H1 (cell line): ENCODE measurements around the gene TJP3. TPM values are rescaled to one million over a fixed set of nuclear protein-coding genes. Genes with fewer than 3 reads are reported as not detected.

Experiments
- BACH1 ChIP-seq: IDR thresholded peaks from 2 replicates; pipeline ENCODE4 v1.6.1; 2012; ENCODE audit warnings: low read length, improper control_type of control experiment
- BCL11A ChIP-seq, 2 experiments: IDR thresholded peaks; one replicate each; pipeline ENCODE4 v1.6.1; 2011; ENCODE audit warnings: low read depth in 2 of 2, low read length in 2 of 2, mild to moderate bottlenecking in 2 of 2
- CHD7 ChIP-seq: fragments of 300-600 bp; sonication (generic); IDR thresholded peaks from 2 replicates; pipeline ENCODE4 v1.7.1; 2012; ENCODE audit warnings: low read length, moderate library complexity, mild to moderate bottlenecking, inconsistent platforms; ENCODE audit not compliant: insufficient replicate concordance
- JUND ChIP-seq: IDR thresholded peaks from 2 replicates; pipeline ENCODE4 v1.6.1; 2011; ENCODE audit warnings: mild to moderate bottlenecking, improper control_type of control experiment, low read length
- KDM1A ChIP-seq: fragments of 200-600, 300-600 bp; sonication (generic); IDR thresholded peaks from 2 replicates; pipeline ENCODE4 v1.7.1; 2016; ENCODE audit warnings: mild to moderate bottlenecking, low read length, borderline replicate concordance
- MAFK ChIP-seq: IDR thresholded peaks from 2 replicates; pipeline ENCODE4 v1.6.1; 2012; ENCODE audit warnings: low read depth, mild to moderate bottlenecking, improper control_type of control experiment, low read length
- RNF2 ChIP-seq: fragments of 200-900, 300-1000 bp; sonication (generic); IDR thresholded peaks from 2 replicates; pipeline ENCODE4 v1.7.1; 2016; ENCODE audit warnings: borderline replicate concordance, low read depth, mild to moderate bottlenecking, antibody characterized with exemption, low read length; ENCODE audit not compliant: poor library complexity, severe bottlenecking; ENCODE audit errors: missing control alignments
- SUZ12 ChIP-seq: fragments of 200-600 bp; sonication (generic); IDR thresholded peaks from 2 replicates; pipeline ENCODE4 v1.6.1; 2012; ENCODE audit warnings: mild to moderate bottlenecking, inconsistent platforms, low read length, moderate library complexity, mixed read lengths
- TAF1 ChIP-seq: IDR thresholded peaks from 2 replicates; pipeline ENCODE4 v1.6.1; 2011; ENCODE audit warnings: mild to moderate bottlenecking, low read depth, low read length
- polyA plus RNA-seq, 7 experiments: library from polyadenylated mRNA; depleted of rRNA in 3 of 7; stranded (reverse) in 5 of 7; unstranded in 2 of 7; fragments of >200 nt in 5 of 7; fragments of 200-250 nt in 2 of 7; gene quantifications; 1 replicate in 5 of 7; 2 replicates in 1 of 7; 4 replicates in 1 of 7; pipeline versions ENCODE4 v1.2.1 to v1.2.3, GENCODE V29; 2011 to 2013; ENCODE audit warnings: missing spikeins in 2 of 7, mixed read lengths in 2 of 7
- total RNA-seq: library from RNA; stranded (reverse); fragmentation: NEBNext Ultra II Directional; extraction: Animal tissue kit (Norgen Biotek cat#: 25700); gene quantifications from 2 replicates; pipeline ENCODE4 v1.2.1, GENCODE V29; 2021

Gene TJP3
- total and polyA plus RNA-seq, 2 of the 8 experiments (the other 6 are each of a cell fraction or from before 2014, with no cell fraction given), result 17.1 to 26.1 TPM

- TF ChIP-seq CHD7 (no peak), SUZ12 (no peak), BACH1 (no peak), BCL11A (IDR thresholded peaks at IDR 0.05; ENCODE audit: low read depth in 2 of 2, low read length in 2 of 2) (no peak), TAF1 (no peak), KDM1A (no peak), MAFK (no peak), RNF2 (no peak), JUND (0 out of 2 replicates have a peak, but pooled peaks have one; percentile 27)
Observed at GRCh38 chr19:3783660-3784584, 75.7 kb downstream of the TJP3 start (continued).
